Cardiac muscle cell (in vitro differentiated cells and primary cell): Measurements from ENCODE around the gene UTS2B. TPM values are rescaled to one million over a fixed set of nuclear protein-coding genes. Genes with fewer than 3 reads are reported as not detected.

ENCODE experiments used
- DNase-seq, 2 donors: peaks; one replicate each; pipeline versions ENCODE4 v3.0.0 to v3.0.0-alpha.2; 2010 to 2017; ENCODE audit warnings: low read depth in 1 of 2, low spot score in 1 of 2
- H3K27ac ChIP-seq: fragments of 200-600 bp; sonication (generic); 2 replicates; pipeline ENCODE4 v1.5.1; 2016
- H3K27me3 ChIP-seq: fragments of 200-600 bp; sonication (generic); 2 replicates; pipeline ENCODE4 v1.6.0; 2016; ENCODE audit warnings: control low read depth
- H3K36me3 ChIP-seq: fragments of 200-600 bp; sonication (generic); 2 replicates; pipeline ENCODE4 v1.5.1; 2016; ENCODE audit warnings: control low read depth
- H3K4me1 ChIP-seq: fragments of 200-600 bp; sonication (generic); 2 replicates; pipeline ENCODE4 v1.8.1; 2017; ENCODE audit warnings: low read depth, mild to moderate bottlenecking, mixed run types
- H3K4me3 ChIP-seq: fragments of 200-600 bp; sonication (generic); 2 replicates; pipeline ENCODE4 v1.5.1; 2016; ENCODE audit warnings: mild to moderate bottlenecking
- H3K9me3 ChIP-seq: fragments of 200-600 bp; sonication (generic); 2 replicates; pipeline ENCODE4 v1.5.1; 2017; ENCODE audit warnings: low read depth, mild to moderate bottlenecking, control low read depth
- polyA plus RNA-seq: library from polyadenylated mRNA; unstranded; fragments of >200 nt; fragmentation: Nextera tagmentation; extraction: Ambion mirVana; gene quantifications from 2 replicates; pipeline ENCODE4 v1.2.1, GENCODE V29; 2016
- total RNA-seq: library from RNA; depleted of rRNA; stranded (reverse); fragments of >200 nt; gene quantifications from 2 replicates; pipeline ENCODE4 v1.2.3, GENCODE V29; 2016
- TF ChIP-seq, protein P1 (sequence below): IDR thresholded peaks from 2 replicates; pipeline ENCODE4 v1.5.1; 2012; ENCODE audit warnings: low read depth, mild to moderate bottlenecking, low read length

UTS2B gene
- total and polyA plus RNA-seq, 2 experiments from 2014 or later: 1.9 TPM; not detected in 1

- Histone ChIP-seq H3K27ac (no peak overlapping the region), H3K4me3 (no peak overlapping the region), H3K4me1 (no peaks in the 10 kb centered on the region), H3K36me3 (peaks cover 32% of the 10 kb centered on the region), H3K27me3 (no peaks in the 10 kb centered on the region), H3K9me3 (no peaks in the 10 kb centered on the region)
- TF ChIP-seq, protein P1, sequence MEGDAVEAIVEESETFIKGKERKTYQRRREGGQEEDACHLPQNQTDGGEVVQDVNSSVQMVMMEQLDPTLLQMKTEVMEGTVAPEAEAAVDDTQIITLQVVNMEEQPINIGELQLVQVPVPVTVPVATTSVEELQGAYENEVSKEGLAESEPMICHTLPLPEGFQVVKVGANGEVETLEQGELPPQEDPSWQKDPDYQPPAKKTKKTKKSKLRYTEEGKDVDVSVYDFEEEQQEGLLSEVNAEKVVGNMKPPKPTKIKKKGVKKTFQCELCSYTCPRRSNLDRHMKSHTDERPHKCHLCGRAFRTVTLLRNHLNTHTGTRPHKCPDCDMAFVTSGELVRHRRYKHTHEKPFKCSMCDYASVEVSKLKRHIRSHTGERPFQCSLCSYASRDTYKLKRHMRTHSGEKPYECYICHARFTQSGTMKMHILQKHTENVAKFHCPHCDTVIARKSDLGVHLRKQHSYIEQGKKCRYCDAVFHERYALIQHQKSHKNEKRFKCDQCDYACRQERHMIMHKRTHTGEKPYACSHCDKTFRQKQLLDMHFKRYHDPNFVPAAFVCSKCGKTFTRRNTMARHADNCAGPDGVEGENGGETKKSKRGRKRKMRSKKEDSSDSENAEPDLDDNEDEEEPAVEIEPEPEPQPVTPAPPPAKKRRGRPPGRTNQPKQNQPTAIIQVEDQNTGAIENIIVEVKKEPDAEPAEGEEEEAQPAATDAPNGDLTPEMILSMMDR: no peak
- no peak for DNase-seq
These were observed 32.9 kb upstream of the UTS2B start for GRCh38 chr3:191363221-191363620.

DNA sequence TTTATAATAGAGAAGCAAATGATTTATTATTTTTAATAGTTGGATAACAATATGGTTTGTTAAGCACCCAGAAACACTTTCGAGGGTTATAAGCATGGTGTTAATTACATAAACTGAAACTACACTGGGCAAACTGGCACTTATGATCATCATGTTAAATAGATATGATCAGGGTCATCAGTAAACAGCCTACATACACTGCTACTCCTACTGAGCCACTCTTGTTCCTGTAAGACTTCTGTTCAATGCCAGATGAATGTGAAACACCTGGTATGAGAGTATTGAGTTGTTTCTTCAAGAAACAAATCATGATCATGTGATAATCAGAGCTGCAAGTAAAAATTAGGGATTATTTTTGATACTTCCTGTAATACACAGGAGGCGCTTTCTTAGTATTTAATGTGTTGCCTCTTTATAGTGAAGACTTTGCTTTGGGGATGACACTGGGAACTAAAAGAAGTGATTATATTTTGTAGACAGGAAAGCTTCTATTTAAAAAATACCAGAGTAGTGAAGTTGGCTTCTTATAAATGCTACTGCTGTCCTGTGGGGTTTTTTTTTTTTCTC is 32.3 kb upstream of the UTS2B start:
- Histone ChIP-seq H3K4me3 (no peak overlapping the region), H3K9me3 (no peaks in the 10 kb centered on the region), H3K27ac (no peak overlapping the region), H3K27me3 (no peaks in the 10 kb centered on the region), H3K36me3 (peaks cover 32% of the 10 kb centered on the region), H3K4me1 (no peaks in the 10 kb centered on the region)
- TF ChIP-seq, protein P1: no peak
- DNase-seq: no peak

- H3K4me1 ChIP-seq: peaks cover 2% of the 10 kb centered on the region
- TF ChIP-seq, protein P1: no peak
- no peaks in the 10 kb centered on the region for H3K9me3 ChIP-seq
- no peak overlapping the region for H3K4me3 ChIP-seq
- no peaks in the 10 kb centered on the region for H3K27me3 ChIP-seq
- DNase-seq: no peak
- no peak overlapping the region for H3K27ac ChIP-seq
- peaks cover 30% of the 10 kb centered on the region for H3K36me3 ChIP-seq
These were observed 31.7 kb upstream of the UTS2B start for GRCh38 chr3:191362037-191362436.

DNA sequence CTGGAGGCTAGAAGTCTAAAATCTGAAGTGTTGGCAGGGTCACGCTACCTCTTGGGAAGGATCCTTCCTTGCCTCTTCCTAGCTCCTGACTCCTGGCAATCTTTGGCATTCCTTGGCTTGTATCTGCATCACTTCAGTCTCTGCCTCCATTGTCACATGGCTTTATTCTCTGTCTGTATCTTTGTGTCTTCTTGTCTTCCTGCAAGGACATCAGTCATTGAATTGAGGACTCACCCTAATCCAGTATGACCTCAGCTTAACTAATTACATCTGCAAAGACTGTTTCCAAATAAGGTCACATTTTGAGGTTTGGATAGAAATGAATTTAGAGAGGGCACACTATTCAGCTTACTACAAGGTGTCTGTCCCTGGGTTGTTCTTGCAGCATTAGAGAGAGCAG is 31.1 kb upstream of the UTS2B start:
- H3K4me3 ChIP-seq: no peak overlapping the region
- no peak for DNase-seq

DNA sequence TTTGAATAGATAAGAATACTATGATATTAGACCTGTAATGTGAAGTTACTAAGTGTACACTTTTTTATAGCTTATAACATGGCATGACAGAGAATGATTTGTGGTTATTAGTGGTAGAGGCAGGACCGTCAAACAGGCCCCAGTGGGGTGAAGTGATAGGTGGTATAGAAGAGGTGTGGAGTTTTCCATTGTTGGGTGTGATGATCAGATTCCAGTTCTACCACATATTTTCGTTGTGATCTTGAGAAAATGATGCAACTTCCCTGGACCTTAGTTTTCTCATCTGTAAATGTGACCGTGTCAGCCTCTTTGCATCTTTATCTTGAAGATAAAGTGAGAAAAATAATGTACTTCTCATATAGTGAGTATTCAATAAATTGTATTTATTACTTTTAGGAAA is 30.3 kb upstream of the UTS2B start:
- DNase-seq: no peak
- Histone ChIP-seq H3K4me1 (peaks cover 13% of the 10 kb centered on the region), H3K27me3 (no peaks in the 10 kb centered on the region), H3K4me3 (no peak overlapping the region), H3K27ac (no peak overlapping the region), H3K9me3 (no peaks in the 10 kb centered on the region), H3K36me3 (peaks cover 29% of the 10 kb centered on the region)
- TF ChIP-seq, protein P1: no peak

More for the DNA sequence above, 31.1 kb upstream of the UTS2B start:
- no peaks in the 10 kb centered on the region for H3K27me3 ChIP-seq
- no peaks in the 10 kb centered on the region for H3K9me3 ChIP-seq
- TF ChIP-seq, protein P1: no peak
- no peak overlapping the region for H3K27ac ChIP-seq
- peaks cover 29% of the 10 kb centered on the region for H3K36me3 ChIP-seq
- H3K4me1 ChIP-seq: peaks cover 8% of the 10 kb centered on the region
